ENCODE measurements around the gene CHKB.
"Not testable (repeated sequence)": the region's sequence is repeated elsewhere in the genome, so short reads cannot be mapped to it uniquely, and the experiment has no call there.

Gene CHKB

GRCh38 chr22:50622723-50623327 lies 40.2 kb upstream of the CHKB start:
- Histone ChIP-seq H3K27me3 (ENCODE audit: control insufficient read depth in 1 of 2, insufficient read depth in 2 of 2, low read length in 2 of 2) (peaks cover 7 to 11% of the 10 kb centered on the region in 2 donors), H3K9me3 (ENCODE audit: low read length) (no peaks in the 10 kb centered on the region), H3K27ac (ENCODE audit: low read depth, low read length) (no peak overlapping the region), H3K36me3 (ENCODE audit: insufficient read depth, low read length) (no peaks in the 10 kb centered on the region), H3K4me1 (ENCODE audit: insufficient read depth, low read length) (peaks cover 6% of the 10 kb centered on the region), H3K9ac (ENCODE audit: low read length) (no peak overlapping the region), H3K4me3 (ENCODE audit: low read depth in 1 of 2, low read length in 2 of 2) (no peak overlapping the region)

DNA sequence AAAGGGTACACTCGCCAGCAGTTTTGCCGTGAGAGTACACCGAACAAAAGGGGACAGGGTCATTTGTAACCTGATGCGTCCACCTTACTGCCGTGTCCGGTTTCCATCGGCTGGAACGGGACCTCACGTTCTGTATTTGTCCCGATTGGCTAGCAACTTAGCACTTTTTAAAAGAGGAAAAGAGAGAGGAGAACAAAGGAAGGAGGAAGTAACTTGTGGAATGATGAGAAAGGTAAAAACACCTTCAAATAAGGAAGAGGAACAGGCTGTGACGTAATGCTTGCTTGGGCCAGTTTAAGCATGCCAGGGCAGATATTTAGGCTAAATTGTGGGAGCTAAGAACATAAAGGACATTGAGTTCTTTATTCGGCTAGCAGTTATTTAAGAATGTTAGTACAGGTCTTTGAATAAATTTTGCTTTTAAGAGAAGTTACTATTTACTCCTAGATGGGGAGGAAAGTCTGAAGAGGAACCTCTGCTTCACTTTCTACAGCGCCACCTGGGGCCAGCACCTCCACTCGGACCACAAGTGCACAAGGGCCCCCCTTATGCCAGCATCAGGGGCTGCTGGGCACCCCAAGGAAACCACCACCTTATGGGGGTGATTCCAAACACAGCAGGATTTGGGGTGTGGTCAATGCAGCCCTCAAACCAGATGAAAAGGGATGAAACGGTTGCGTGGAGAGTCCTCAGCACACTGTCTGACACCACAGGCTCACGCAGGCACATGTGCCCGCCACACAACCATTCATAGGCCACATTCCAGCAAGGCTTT lies 39.5 kb upstream of the CHKB start:
- Histone ChIP-seq H3K9me3 (ENCODE audit: low read length) (no peaks in the 10 kb centered on the region), H3K27me3 (ENCODE audit: control insufficient read depth in 1 of 2, insufficient read depth in 2 of 2, low read length in 2 of 2) (peaks cover 7 to 11% of the 10 kb centered on the region in 2 donors), H3K4me1 (ENCODE audit: insufficient read depth, low read length) (peaks cover 1% of the 10 kb centered on the region), H3K36me3 (ENCODE audit: insufficient read depth, low read length) (no peaks in the 10 kb centered on the region), H3K9ac (ENCODE audit: low read length) (no peak overlapping the region), H3K27ac (ENCODE audit: low read depth, low read length) (no peak overlapping the region), H3K4me3 (ENCODE audit: low read depth in 1 of 2, low read length in 2 of 2) (no peak overlapping the region)

DNA sequence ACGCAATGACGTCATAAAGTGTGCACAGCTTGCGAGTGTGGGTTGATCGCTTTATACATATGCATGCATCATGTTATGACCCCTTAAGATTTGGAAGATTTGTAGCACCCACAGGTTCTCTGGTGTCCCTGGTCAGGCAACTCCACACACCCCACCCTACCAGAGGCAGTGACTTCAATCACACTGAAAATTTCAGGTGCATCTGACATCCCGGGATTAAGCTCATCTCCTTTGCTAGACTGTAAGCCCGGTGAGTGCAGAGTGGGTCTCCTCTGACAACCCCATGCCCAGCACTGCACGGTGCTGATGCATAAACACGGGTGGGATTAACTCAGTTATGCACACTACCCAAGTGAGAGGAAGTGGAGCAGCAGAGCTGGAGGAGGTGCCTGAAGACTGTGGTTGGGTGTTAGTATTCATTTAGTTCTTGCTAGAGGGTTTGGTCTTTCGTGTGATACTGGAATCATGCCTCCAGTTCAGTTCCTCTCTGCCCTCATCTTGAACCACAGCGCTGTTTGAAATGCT lies 38.8 kb upstream of the CHKB start:
- H3K9ac ChIP-seq (ENCODE audit: low read length): no peak overlapping the region
- no peaks in the 10 kb centered on the region for H3K4me1 ChIP-seq (ENCODE audit: insufficient read depth, low read length)
- H3K9me3 ChIP-seq (ENCODE audit: low read length): no peaks in the 10 kb centered on the region
- no peak overlapping the region for H3K27ac ChIP-seq (ENCODE audit: low read depth, low read length)
- no peak overlapping the region for H3K4me3 ChIP-seq (ENCODE audit: low read depth in 1 of 2, low read length in 2 of 2)
- peaks cover 7 to 11% of the 10 kb centered on the region in 2 donors for H3K27me3 ChIP-seq (ENCODE audit: control insufficient read depth in 1 of 2, insufficient read depth in 2 of 2, low read length in 2 of 2)
- no peaks in the 10 kb centered on the region for H3K36me3 ChIP-seq (ENCODE audit: insufficient read depth, low read length)

GRCh38 chr22:50620593-50621355 lies 38.1 kb upstream of the CHKB start:
- no peak overlapping the region for H3K27ac ChIP-seq (ENCODE audit: low read depth, low read length)
- H3K36me3 ChIP-seq (ENCODE audit: insufficient read depth, low read length): no peaks in the 10 kb centered on the region
- H3K4me1 ChIP-seq (ENCODE audit: insufficient read depth, low read length): no peaks in the 10 kb centered on the region
- no peak overlapping the region for H3K9ac ChIP-seq (ENCODE audit: low read length)
- peaks cover 7 to 11% of the 10 kb centered on the region in 2 donors for H3K27me3 ChIP-seq (ENCODE audit: control insufficient read depth in 1 of 2, insufficient read depth in 2 of 2, low read length in 2 of 2)
- no peak overlapping the region for H3K4me3 ChIP-seq (ENCODE audit: low read depth in 1 of 2, low read length in 2 of 2)
- H3K9me3 ChIP-seq (ENCODE audit: low read length): no peaks in the 10 kb centered on the region

- peaks cover 12 to 35% of the 10 kb centered on the region in 2 donors for H3K27me3 ChIP-seq (ENCODE audit: control insufficient read depth in 1 of 2, insufficient read depth in 2 of 2, low read length in 2 of 2)
- H3K36me3 ChIP-seq (ENCODE audit: insufficient read depth, low read length); H3K9ac ChIP-seq (ENCODE audit: low read length); H3K4me1 ChIP-seq (ENCODE audit: insufficient read depth, low read length); H3K4me3 ChIP-seq (ENCODE audit: low read depth in 1 of 2, low read length in 2 of 2); H3K9me3 ChIP-seq (ENCODE audit: low read length); H3K27ac ChIP-seq (ENCODE audit: low read depth, low read length): not testable (repeated sequence)
These were observed 31.6 kb upstream of the CHKB start for GRCh38 chr22:50614296-50614695.

GRCh38 chr22:50613291-50613981 lies 30.8 kb upstream of the CHKB start:
- Histone ChIP-seq H3K27me3 (ENCODE audit: control insufficient read depth in 1 of 2, insufficient read depth in 2 of 2, low read length in 2 of 2) (peaks cover 12 to 36% of the 10 kb centered on the region in 2 donors), H3K9me3 (ENCODE audit: low read length) (no peaks in the 10 kb centered on the region), H3K27ac (ENCODE audit: low read depth, low read length) (no peak overlapping the region), H3K4me3 (ENCODE audit: low read depth in 1 of 2, low read length in 2 of 2) (no peak overlapping the region), H3K9ac (ENCODE audit: low read length) (no peak overlapping the region), H3K4me1 (ENCODE audit: insufficient read depth, low read length) (no peaks in the 10 kb centered on the region), H3K36me3 (ENCODE audit: insufficient read depth, low read length) (no peaks in the 10 kb centered on the region)

GRCh38 chr22:50612528-50613221 lies 30.0 kb upstream of the CHKB start:
- Histone ChIP-seq H3K27ac (ENCODE audit: low read depth, low read length) (no peak overlapping the region), H3K36me3 (ENCODE audit: insufficient read depth, low read length) (no peaks in the 10 kb centered on the region), H3K4me1 (ENCODE audit: insufficient read depth, low read length) (no peaks in the 10 kb centered on the region), H3K9ac (ENCODE audit: low read length) (no peak overlapping the region), H3K9me3 (ENCODE audit: low read length) (no peaks in the 10 kb centered on the region), H3K4me3 (ENCODE audit: low read depth in 1 of 2, low read length in 2 of 2) (no peak overlapping the region), H3K27me3 (ENCODE audit: control insufficient read depth in 1 of 2, insufficient read depth in 2 of 2, low read length in 2 of 2) (peaks cover 12 to 36% of the 10 kb centered on the region in 2 donors)

GRCh38 chr22:50612168-50612527 lies 29.5 kb upstream of the CHKB start:
- H3K27me3 ChIP-seq (ENCODE audit: control insufficient read depth in 1 of 2, insufficient read depth in 2 of 2, low read length in 2 of 2): peaks cover 12 to 36% of the 10 kb centered on the region in 2 donors
- no peaks in the 10 kb centered on the region for H3K9me3 ChIP-seq (ENCODE audit: low read length)
- H3K4me3 ChIP-seq (ENCODE audit: low read depth in 1 of 2, low read length in 2 of 2): no peak overlapping the region
- H3K4me1 ChIP-seq (ENCODE audit: insufficient read depth, low read length): no peaks in the 10 kb centered on the region
- H3K36me3 ChIP-seq (ENCODE audit: insufficient read depth, low read length): no peaks in the 10 kb centered on the region
- no peak overlapping the region for H3K9ac ChIP-seq (ENCODE audit: low read length)
- no peak overlapping the region for H3K27ac ChIP-seq (ENCODE audit: low read depth, low read length)

DNA sequence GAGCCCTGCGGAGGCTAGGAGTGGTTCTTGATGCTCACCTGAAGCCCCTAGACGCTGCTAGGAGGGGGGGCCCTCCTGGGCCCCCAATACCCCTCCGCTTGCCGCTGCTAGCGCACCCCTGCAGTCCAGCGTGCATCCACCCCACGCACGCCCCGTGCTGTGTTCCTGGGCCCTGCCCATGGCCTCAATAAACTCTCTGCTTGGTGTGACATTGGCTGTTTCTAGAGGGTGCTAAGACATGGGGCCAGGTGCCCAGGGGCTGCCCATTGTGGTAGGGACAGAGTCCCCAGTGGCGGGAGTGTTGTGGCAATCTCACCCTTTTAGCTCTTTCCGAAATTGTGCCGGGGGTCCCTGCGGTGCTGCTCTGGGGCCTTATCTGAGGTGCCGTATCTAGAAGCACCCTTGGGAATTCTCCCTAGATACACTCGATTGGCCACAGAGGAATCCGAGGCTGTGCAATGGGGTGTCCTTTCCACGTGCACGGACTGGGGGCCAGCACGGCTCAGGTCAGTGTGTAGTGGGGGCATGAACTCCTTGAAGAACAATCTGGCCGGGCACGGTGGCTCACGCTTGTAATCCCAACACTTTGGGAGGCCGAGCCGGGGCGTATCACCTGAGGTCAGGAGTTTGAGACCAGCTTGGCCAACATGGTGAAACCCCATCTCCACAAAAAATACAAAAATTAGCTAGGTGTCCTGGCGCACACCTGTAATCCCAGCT lies 28.9 kb upstream of the CHKB start:
- Histone ChIP-seq H3K27ac (ENCODE audit: low read depth, low read length) (no peak overlapping the region), H3K9me3 (ENCODE audit: low read length) (no peaks in the 10 kb centered on the region), H3K9ac (ENCODE audit: low read length) (no peak overlapping the region), H3K27me3 (ENCODE audit: control insufficient read depth in 1 of 2, insufficient read depth in 2 of 2, low read length in 2 of 2) (peaks cover 12 to 36% of the 10 kb centered on the region in 2 donors), H3K4me1 (ENCODE audit: insufficient read depth, low read length) (no peaks in the 10 kb centered on the region), H3K4me3 (ENCODE audit: low read depth in 1 of 2, low read length in 2 of 2) (no peak overlapping the region), H3K36me3 (ENCODE audit: insufficient read depth, low read length) (no peaks in the 10 kb centered on the region)

DNA sequence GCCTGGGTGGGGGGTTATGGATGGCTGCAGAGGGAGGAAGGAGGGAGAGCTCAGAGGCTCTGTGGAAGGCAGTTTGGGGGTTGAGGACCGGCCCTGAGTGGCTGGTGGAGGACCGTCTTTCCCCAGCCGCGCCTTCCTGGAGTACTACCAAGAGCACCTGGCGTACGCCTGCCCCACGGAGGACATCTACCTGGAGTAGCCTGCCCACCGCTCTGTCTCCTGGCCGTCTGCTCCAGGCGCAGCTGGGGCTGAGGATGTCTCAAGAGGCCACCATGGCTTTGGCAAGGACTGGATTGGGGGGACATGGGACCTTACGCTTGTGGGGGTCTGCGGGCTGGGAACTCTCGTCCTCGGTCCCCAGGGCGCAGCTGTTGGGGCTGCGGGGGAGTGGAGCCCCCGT lies 27.9 kb upstream of the CHKB start:
- Histone ChIP-seq H3K4me1 (ENCODE audit: insufficient read depth, low read length) (no peaks in the 10 kb centered on the region), H3K9ac (ENCODE audit: low read length) (no peak overlapping the region), H3K27ac (ENCODE audit: low read depth, low read length) (no peak overlapping the region), H3K4me3 (ENCODE audit: low read depth in 1 of 2, low read length in 2 of 2) (no peak overlapping the region), H3K9me3 (ENCODE audit: low read length) (no peaks in the 10 kb centered on the region), H3K36me3 (ENCODE audit: insufficient read depth, low read length) (no peaks in the 10 kb centered on the region), H3K27me3 (ENCODE audit: control insufficient read depth in 1 of 2, insufficient read depth in 2 of 2, low read length in 2 of 2) (peaks cover 12 to 44% of the 10 kb centered on the region in 2 donors)
